ENCODE measurements around the gene HRH2. TPM values are rescaled to one million over a fixed set of nuclear protein-coding genes. Genes with fewer than 3 reads are reported as not detected.

Gene HRH2
- total and polyA plus RNA-seq, 2 donors (not counting 1 experiment from before 2014, with no cell fraction given), result 0.46 TPM; not detected in 1

DNA sequence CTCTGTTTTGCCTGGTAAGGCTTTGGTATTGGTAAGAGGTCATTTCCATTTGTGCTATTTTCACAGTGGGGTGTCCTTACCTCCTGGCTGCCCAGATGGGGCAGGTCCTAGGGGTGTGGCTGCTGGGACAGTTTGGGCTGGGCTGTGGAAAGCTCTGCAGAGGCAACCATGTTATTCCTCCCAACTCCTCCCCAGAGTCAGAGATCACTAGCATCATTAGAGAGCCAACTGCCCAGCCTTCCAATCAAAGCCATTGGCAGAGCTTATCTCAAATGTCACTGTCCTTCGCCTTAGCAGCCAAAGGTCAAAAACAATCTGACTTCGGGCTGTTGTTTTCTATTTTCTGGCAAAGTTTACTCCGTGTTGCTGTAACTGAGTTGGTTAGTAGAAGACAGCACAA is 33.6 kb upstream of the HRH2 start:
- whole genome bisulfite sequencing (ENCODE audit: insufficient coverage), result 100% methylated on average over 1 of the region's 3 CpGs
- ATAC-seq (ENCODE audit: low read depth) (no peak), DNase-seq (no peak)
- Mint-ChIP-seq H3K4me3 (no peak overlapping the region), H3K27ac (no peak overlapping the region), H3K4me1 (no peaks in the 10 kb centered on the region), H3K27me3 (no peaks in the 10 kb centered on the region), H3K9me3 (ENCODE audit: insufficient read depth) (peaks cover 10% of the 10 kb centered on the region)
- intact Hi-C loops (cut with micrococcal nuclease), result no loop called here
- no peaks in the 10 kb centered on the region for H4K20me1 ChIP-seq (ENCODE audit: control insufficient read depth, insufficient read depth, low read length, poor library complexity, severe bottlenecking)
- H3K27me3 ChIP-seq (replicated peaks in 1 of 4; ENCODE audit: control extremely low read depth in 1 of 4, control insufficient read depth in 3 of 4, insufficient read depth in 4 of 4, low read length in 3 of 4), result peaks cover 0 to 5% (median 0%) of the 10 kb centered on the region in 4 experiments
- no peak for TF ChIP-seq CTCF (IDR thresholded peaks at IDR 0.05)
- TF ChIP-seq EZH2 (IDR thresholded peaks at IDR 0.05; ENCODE audit: borderline replicate concordance, insufficient read depth, low read depth, low read length, poor library complexity, severe bottlenecking), result no peak
- H3K4me1 ChIP-seq (ENCODE audit: control insufficient read depth in 2 of 2, insufficient read depth in 2 of 2, low read length in 2 of 2), result no peaks in the 10 kb centered on the region
- ChIA-PET CTCF (no interaction called here), POLR2A (interaction anchor here (0.6 kb wide), 1 partner anchor 49 kb away, joined by 13 read pairs; no protein-coding TSS in a partner anchor)
- H3K27ac ChIP-seq (ENCODE audit: low read length in 2 of 2), result no peak overlapping the region
- H3K79me2 ChIP-seq (ENCODE audit: control insufficient read depth, insufficient read depth, low read length), result no peaks in the 10 kb centered on the region
- H3K9ac ChIP-seq (ENCODE audit: low read length), result no peak overlapping the region
- H3K9me3 ChIP-seq (ENCODE audit: control extremely low read depth in 1 of 3, control insufficient read depth in 2 of 3, insufficient read depth in 1 of 3, low read length in 2 of 3), result peaks cover 0 to 35% (median 3%) of the 10 kb centered on the region in 3 donors
- no peak overlapping the region for H3K4me2 ChIP-seq (replicated peaks; ENCODE audit: low read depth, low read length, poor library complexity, severe bottlenecking)
- no peak overlapping the region for H3K4me3 ChIP-seq (ENCODE audit: control extremely low read depth in 1 of 5, extremely low read depth in 1 of 5, insufficient read depth in 1 of 5, low read depth in 2 of 5, low read length in 4 of 5)
- H3K36me3 ChIP-seq (replicated peaks in 1 of 2; ENCODE audit: control extremely low read depth in 1 of 2, control insufficient read depth in 1 of 2, extremely low read depth in 1 of 2, insufficient read depth in 2 of 2, low read length in 1 of 2), result no peaks in the 10 kb centered on the region
- no peak overlapping the region for H2AFZ ChIP-seq (ENCODE audit: insufficient read depth, low read depth, low read length, poor library complexity, severe bottlenecking)

DNA sequence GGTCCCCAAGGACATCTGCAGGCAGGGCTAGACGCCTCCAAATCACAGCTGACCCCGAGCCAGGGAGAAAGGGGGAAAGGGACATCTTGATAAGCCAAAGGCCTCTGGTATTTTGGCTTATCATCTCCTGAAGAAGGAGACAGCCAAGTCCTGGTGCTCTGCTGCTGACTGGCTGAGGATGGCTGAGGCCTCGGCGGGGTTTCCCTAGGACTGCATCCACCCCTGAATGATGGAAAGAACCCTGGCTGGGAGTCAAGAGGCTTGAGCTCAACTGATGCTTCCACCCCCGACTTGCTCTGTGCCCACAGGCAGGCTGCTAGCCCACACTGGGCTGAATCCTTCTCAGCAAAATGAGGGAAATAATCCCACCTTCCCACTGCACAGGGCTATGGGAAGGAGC is 30.9 kb upstream of the HRH2 start:
- no peaks in the 10 kb centered on the region for H3K79me2 ChIP-seq (ENCODE audit: control insufficient read depth, insufficient read depth, low read length)
- H3K4me2 ChIP-seq (replicated peaks; ENCODE audit: low read depth, low read length, poor library complexity, severe bottlenecking), result no peak overlapping the region
- H3K9me3 ChIP-seq (ENCODE audit: control extremely low read depth in 1 of 3, control insufficient read depth in 2 of 3, insufficient read depth in 1 of 3, low read length in 2 of 3), result peaks cover 0 to 51% (median 5%) of the 10 kb centered on the region in 3 donors
- DNase-seq (no peak), ATAC-seq (ENCODE audit: low read depth) (no peak)
- no peak overlapping the region for H3K4me3 Mint-ChIP-seq
- H3K9me3 Mint-ChIP-seq (ENCODE audit: insufficient read depth), result peaks cover 4% of the 10 kb centered on the region
- intact Hi-C loops (cut with micrococcal nuclease), result no loop called here
- no peak overlapping the region for H3K27ac ChIP-seq (ENCODE audit: low read length in 2 of 2)
- POLR2A ChIA-PET, result no interaction called here
- H3K4me1 Mint-ChIP-seq, result no peaks in the 10 kb centered on the region
- 77% methylated on average over 4 of the region's 5 CpGs for WGBS (ENCODE audit: insufficient coverage)
- no peaks in the 10 kb centered on the region for H3K4me1 ChIP-seq (ENCODE audit: control insufficient read depth in 2 of 2, insufficient read depth in 2 of 2, low read length in 2 of 2)
- H4K20me1 ChIP-seq (ENCODE audit: control insufficient read depth, insufficient read depth, low read length, poor library complexity, severe bottlenecking), result no peaks in the 10 kb centered on the region
- H3K36me3 ChIP-seq (replicated peaks in 1 of 2; ENCODE audit: control extremely low read depth in 1 of 2, control insufficient read depth in 1 of 2, extremely low read depth in 1 of 2, insufficient read depth in 2 of 2, low read length in 1 of 2), result no peaks in the 10 kb centered on the region
- TF ChIP-seq CTCF (IDR thresholded peaks at IDR 0.05) (no peak), EZH2 (IDR thresholded peaks at IDR 0.05; ENCODE audit: borderline replicate concordance, insufficient read depth, low read depth, low read length, poor library complexity, severe bottlenecking) (no peak)
- CTCF ChIA-PET, result no interaction called here
- H3K9ac ChIP-seq (ENCODE audit: low read length), result no peak overlapping the region
- no peaks in the 10 kb centered on the region for H3K27me3 Mint-ChIP-seq
- no peak overlapping the region for H2AFZ ChIP-seq (ENCODE audit: insufficient read depth, low read depth, low read length, poor library complexity, severe bottlenecking)
- H3K27me3 ChIP-seq (replicated peaks in 1 of 4; ENCODE audit: control extremely low read depth in 1 of 4, control insufficient read depth in 3 of 4, insufficient read depth in 4 of 4, low read length in 3 of 4), result peaks cover 0 to 7% (median 0%) of the 10 kb centered on the region in 4 experiments
- no peak overlapping the region for H3K4me3 ChIP-seq (ENCODE audit: control extremely low read depth in 1 of 5, extremely low read depth in 1 of 5, insufficient read depth in 1 of 5, low read depth in 2 of 5, low read length in 4 of 5)
- no peak overlapping the region for H3K27ac Mint-ChIP-seq
